ENCODE results near the gene BUD31.
A peak's percentile ranks its signal among the peaks of the same experiment; 100 is the strongest.
"Not testable (repeated sequence)": the region's sequence is repeated elsewhere in the genome, so short reads cannot be mapped to it uniquely, and the experiment has no call there.

The BUD31 gene

GRCh38 chr7:99408379-99409191, at the start of gene BUD31, which contains the start of gene PDAP1:
BUD31 (plus strand) TSS chr7:99408969; CDS start chr7:99411093, 2,124 bp downstream.
PDAP1 (minus strand) TSS chr7:99408597; CDS start chr7:99408548, 49 bp downstream.
- peak; percentile 81 for FAIRE-seq

- FAIRE-seq: no peak
Observed at GRCh38 chr7:99359465-99360154, 49.2 kb upstream of the BUD31 start.

- no peak for FAIRE-seq
Observed at GRCh38 chr7:99362801-99363200, 46.0 kb upstream of the BUD31 start.

GRCh38 chr7:99363286-99363685, 45.5 kb upstream of the BUD31 start:
- no peak for FAIRE-seq

GRCh38 chr7:99365318-99366141, 43.2 kb upstream of the BUD31 start:
- FAIRE-seq: no peak

- no peak for FAIRE-seq
Observed at GRCh38 chr7:99366646-99367045, 42.1 kb upstream of the BUD31 start.

GRCh38 chr7:99368750-99369389, 39.9 kb upstream of the BUD31 start:
- FAIRE-seq: no peak

GRCh38 chr7:99369767-99370391, 38.9 kb upstream of the BUD31 start:
- FAIRE-seq: no peak

- no peak for FAIRE-seq
Observed at GRCh38 chr7:99371376-99371920, 37.3 kb upstream of the BUD31 start.

- no peak for FAIRE-seq
Observed at GRCh38 chr7:99372275-99373090, 36.3 kb upstream of the BUD31 start.

GRCh38 chr7:99373091-99374066, 35.4 kb upstream of the BUD31 start:
- FAIRE-seq: no peak

- no peak for FAIRE-seq
Observed at GRCh38 chr7:99374111-99375064, 34.4 kb upstream of the BUD31 start, which contains the start of gene ARPC1B. ARPC1B (plus strand) TSS chr7:99374730; CDS start chr7:99385715, 10,985 bp downstream.

- no peak for FAIRE-seq
Observed at GRCh38 chr7:99375070-99375807, 33.5 kb upstream of the BUD31 start.

- no peak for FAIRE-seq
Observed at GRCh38 chr7:99379043-99379577, 29.7 kb upstream of the BUD31 start.

- not testable (repeated sequence) for FAIRE-seq
Observed at GRCh38 chr7:99379693-99380031, 29.1 kb upstream of the BUD31 start.

- no peak for FAIRE-seq
Observed at GRCh38 chr7:99380032-99380822, 28.5 kb upstream of the BUD31 start.
